ENCODE measurements around the gene LYZL1.
"Not testable (repeated sequence)": the region's sequence is repeated elsewhere in the genome, so short reads cannot be mapped to it uniquely, and the experiment has no call there.

The LYZL1 gene

DNA sequence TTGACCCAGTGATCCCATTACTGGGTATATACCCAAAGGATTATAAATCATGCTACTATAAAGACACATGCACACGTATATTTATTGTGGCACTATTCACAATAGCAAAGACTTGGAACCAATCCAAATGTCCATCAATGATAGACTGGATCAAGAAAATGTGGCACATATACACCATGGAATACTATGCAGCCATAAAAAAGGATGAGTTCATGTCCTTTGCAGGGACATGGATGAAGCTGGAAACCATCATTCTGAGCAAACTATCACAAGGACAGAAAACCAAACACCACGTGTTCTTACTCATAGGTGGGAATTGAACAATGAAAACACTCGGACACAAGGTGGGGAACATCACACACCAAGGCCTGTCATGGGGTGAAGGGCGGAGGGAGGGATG, 48.7 kb downstream of the LYZL1 start:
- not testable (repeated sequence) for DNase-seq

DNA sequence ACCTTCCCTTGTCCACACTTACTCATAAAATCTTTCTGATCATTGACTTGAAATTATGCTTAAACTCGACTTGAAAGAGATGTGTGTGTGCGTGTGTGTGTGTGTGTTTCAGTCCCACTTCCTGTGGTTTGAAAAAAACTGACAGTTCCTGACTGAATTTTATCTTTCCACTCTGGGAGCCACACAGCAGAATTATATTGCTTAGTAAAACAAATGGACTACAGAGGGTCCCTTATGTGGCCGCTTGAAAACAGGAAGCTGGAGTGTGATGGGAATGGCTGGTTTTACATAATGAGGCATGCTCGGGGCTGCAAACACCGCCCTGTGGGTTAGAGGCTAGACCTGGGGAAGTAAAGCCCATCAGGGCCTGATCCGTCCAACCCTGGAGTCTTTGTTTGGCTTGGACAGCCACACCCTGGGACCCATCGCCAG, 54.8 kb downstream of the LYZL1 start:
- DNase-seq: no peak

DNA sequence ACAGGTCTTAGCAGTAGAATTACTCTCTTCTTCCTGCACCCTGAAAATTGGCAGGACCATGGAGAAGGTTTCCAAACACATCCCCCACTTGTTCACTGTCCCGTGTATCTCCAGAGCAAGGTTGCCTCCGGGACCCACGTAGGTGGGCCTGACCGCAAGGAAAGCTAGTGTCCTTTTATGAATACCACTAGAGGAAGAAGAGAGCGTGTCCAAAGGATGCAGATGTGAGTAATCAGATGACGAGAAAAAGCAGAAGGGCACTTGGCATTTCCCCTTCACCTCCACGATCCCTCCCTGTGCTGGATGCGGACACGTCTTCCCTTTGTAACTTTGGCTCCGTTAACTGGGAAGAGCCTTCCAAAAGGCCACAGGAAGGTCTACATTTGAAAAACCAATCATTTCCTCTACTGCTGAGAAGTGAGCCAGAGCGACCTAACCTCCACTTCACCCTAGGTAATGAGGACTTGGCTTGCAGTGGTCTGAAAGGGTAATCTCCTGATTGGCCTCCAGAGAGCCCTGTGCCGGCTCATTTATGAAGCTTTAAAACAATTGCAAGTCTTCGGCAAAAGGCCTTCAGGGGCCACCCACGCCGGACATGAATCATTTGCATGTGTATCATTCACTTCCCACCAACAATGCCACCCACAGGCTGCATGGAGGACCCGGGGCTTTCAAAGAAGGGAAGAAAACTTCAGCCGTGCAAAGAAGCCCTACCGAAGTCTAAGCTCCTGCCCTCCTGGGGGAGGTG, 55.4 kb downstream of the LYZL1 start:
- no peak for DNase-seq

DNA sequence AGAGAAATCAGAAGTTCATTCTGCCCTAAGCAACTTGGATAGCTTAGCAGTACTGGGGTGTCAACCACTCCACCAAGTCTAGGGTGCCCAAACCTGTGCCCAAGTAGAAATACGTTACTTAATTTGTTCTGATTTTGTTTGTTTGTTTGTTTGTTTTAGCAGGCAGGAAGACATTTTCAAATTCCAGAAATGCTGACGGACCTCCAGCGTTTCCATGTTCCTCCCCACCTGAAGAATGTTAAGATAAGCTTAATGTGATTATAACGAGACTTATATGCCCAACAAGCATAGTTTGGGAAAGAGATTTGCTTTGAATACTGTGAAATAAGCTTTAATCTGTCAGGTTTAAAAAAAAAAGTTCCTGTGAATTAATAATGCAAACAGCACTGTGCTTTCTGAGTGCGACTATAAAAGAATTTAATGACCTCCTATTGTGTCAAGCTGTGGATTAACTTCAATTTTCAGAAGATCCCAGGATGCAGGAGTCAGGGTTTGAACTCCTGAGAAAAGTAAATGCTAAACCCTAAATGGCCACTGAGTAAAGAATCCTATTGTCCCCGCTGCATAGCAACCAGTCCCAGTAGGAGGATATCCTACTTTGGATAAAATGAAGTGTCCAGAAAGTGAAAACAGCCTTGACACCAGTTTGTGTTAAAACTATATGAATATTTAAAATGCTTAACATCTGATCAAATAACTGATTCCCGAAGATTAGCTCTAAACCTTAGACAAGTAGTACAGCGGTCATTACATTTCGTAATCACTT, 56.5 kb downstream of the LYZL1 start:
- no peak for DNase-seq

DNA sequence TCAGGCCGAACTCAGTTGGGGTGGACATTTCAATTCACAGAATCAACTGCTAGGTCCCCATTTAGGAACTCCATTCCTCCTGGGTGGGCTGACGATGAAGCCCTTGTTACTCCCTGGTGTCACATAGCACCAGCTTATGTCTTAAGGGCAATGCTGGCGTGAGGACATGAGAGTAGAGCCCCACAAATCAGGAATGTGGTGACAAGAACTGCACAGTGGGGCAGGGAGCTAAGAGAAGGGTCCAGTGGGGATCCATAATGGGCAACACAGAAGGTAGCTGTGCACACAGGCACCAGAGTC, 57.0 kb downstream of the LYZL1 start:
- no peak for DNase-seq

DNA sequence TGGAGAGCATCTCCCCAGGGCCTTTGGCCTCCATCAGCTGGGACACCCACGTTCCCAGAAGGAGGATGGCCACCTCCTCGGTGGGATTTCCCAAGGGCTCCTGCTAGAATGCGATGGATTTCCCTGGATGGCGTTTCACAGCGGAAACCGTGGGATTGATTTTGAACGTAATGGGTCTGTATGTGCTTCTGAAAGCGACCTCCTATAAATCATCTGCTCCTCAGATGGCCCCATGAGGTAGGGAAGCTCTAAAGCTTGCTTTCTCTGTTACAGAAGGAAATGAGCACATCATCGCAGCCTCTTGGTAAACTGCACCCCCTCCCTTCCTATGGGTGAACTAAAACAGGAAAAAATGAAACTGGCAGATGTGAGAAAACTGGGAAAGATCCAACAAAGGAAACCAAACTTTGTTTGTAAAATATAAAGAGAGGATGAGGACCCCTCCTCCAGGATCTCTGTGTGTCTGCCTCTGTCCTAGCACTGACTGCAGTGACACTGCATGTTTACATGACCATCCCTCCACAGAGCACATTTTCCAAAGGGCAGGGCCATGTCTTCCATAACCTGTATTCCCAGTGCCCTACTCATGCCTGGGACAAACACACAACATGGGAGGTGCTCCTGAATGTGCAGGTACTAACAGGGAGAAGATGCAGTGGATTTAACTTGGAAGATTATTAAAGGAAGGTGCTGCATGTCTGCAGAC, 57.6 kb downstream of the LYZL1 start:
- no peak for DNase-seq

DNA sequence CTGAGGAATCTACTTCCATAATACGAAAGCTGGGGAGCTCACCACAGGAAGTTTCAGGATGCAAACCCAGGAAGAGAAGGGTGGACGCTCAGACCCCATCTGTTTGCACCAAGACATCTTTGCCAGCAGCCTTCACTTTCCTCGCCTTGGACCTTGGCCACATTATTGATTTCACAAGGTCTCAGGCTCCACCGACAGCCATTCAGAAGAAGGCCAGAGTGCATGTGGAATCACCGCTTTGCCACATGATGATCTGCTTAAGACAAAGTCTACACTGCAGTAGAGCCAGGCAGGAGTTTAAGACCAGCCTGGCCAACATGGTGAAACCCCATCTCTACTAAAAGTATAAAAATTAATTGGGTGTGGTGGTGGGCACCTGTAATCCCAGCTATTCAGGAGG, 60.0 kb downstream of the LYZL1 start:
- DNase-seq: no peak

DNA sequence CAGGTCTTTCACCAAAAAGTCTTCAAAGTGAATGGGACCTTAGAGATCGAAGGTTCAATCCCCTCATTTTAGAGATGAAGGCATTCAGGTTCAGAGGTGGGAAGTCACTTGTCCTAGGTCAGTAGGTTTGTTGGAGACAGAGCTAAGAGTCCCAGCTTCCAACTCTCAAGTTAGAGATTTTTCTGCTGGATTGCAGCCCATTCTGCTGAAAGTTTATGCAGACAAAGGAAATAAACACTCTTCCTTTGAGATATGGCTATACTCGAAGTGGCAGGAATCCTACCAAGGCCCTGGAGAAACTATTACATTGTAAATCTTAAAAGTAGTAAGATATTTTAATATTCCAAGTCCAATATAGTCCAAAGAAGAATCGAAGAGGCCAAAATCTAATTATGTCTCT, 64.4 kb downstream of the LYZL1 start:
- no peak for DNase-seq

DNA sequence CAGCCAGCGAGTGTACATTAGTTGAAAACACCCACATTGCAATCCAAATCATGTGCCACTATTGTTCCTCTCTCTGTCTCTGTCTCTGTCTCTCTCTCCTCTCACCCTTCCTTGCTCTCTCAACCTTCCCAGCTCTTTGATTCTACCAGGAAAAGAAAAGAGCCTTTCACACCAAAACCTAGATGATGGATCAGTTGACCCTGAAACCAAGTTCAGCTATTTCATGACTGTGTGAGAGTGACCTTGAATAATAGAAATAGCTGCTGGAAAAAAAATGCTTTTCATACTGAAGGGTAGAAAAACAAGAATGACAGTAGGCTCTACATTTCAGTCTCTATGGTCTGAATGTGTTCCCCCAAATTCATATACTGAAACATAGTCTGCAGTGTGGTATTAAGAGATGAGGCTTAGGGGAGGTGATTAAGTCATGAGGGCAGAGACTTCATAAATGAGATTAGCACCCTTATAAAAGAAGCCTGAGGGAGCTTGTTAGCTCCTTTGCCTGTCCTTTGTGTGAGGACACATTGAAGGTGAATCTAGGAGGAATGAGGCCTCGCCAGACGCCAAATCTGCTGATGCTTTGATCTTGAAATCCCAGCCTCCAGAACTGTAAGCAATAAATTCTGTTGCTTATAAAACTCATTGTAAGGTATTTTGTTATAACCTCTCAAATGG, 65.2 kb downstream of the LYZL1 start:
- DNase-seq: no peak

DNA sequence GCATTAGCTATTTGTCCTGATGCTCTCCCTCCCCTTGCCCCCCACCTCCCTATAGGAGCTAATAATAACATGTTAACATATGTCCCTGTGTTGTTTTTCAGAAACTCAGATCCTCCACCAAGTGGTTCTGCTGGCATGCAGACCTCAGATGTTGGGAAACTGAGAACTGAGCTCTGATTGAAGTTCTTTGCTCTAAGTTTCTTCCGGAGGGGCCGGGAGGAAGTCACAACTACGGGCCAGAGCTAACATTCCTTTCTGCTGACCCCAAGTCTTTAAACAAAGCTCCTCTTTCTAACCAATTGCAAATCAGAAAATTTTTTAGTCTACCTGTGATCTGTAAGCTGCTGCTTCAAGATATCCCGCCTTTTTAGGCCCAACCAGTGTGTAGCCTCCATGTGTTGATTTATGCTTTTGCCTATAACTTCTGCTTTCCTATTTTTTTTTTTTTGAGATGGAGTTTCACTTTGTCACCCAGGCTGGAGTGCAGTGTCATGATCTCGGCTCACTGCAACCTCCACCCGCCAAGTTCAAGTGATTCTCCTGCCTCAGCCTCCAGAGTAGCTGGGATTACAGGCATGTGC, 66.6 kb downstream of the LYZL1 start:
- no peak for DNase-seq

DNA sequence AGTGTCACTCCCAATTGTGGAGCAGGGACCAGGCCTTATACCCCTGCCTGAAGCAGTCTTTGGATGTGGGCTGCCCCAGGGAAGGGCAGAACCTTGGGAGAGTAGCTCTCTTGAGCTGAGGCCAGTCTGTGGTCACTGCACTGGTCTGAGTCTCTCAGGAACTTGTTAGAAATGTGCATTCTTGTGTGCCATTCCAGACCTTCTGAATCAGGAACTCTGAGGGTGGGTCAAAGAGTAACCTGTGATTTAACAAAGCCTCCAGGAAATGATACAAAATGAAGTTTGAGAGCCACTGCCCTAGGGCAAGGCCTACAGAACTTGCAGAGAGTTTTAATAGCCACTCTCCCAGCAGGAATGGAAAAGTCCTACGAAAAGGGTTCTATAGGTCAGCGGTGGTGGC, 68.1 kb downstream of the LYZL1 start:
- DNase-seq: no peak

DNA sequence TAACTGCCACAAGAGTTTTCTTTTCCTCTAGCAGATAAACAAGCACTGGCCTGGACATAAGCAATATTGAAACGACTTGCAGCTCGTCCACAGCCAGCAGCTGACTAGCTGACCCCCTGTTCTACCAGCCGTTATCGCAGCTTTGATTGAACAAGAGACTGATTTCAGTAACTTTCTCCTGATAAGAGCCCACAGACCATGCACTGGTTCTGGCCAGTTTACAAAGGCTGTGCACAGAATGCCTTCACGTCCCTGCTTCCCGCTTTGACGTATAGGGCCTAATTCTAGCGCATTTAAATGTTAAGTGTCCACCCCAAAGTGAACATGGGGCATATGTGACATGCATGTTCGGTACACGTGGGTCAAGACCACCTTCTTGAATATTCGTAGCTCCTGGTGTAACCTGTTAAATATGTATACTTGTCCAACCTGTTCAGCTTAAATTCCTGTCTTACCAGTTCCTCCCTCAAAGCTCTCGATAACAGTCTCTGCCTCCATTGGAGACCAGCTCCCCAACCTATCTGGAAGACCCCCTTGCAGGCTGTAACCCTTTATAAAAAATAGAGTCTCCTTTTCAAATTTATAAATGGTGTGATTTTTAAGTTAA, 69.2 kb downstream of the LYZL1 start:
- DNase-seq: no peak

DNA sequence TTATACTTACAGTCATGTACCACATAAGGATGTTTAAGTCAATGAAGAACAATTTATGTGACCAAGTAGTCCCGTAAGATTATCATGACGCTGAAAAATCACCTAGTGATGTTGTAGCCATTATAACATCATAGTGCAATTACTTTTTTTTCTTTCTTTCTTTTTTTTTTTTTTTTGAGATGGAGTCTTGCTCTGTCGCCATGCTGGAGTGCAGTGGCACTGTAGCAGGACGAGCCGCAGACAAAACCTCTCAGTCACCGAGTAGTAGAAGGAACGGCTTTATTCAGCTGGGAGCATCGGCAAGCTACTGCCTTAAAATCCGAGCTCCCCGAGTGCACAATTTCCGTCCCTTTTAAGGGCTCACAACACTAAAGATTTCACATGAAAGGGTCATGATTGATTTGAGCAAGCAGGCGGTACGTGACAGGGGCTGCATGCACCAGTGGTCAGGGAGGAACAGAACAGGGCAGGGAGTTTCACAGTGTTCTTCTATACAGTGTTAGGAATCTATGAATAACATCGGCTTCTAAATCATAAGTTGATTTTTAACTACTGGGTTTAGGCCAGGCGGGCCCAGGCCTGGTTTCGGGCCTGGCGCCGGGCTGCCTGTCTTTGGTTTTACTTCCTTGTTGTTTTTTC, 71.5 kb downstream of the LYZL1 start:
- DNase-seq: not testable (repeated sequence)
